GM19468 (cell line): ENCODE measurements around the gene SMG9.
A peak's percentile ranks its signal among the peaks of the same experiment; 100 is the strongest.
"Not testable (repeated sequence)": the region's sequence is repeated elsewhere in the genome, so short reads cannot be mapped to it uniquely, and the experiment has no call there.

Source experiments
- ATAC-seq: cut with Tn5 transposase; IDR thresholded peaks from one replicate; pipeline ENCODE4 v1.9.1; 2021; ENCODE audit warnings: mild to moderate bottlenecking, moderate library complexity, moderate number of reproducible peaks; ENCODE audit not compliant: unreplicated experiment; ENCODE audit errors: extremely low read depth

Gene SMG9

GRCh38 chr19:43780706-43781525 is 26.2 kb upstream of the SMG9 start, which contains the start of gene KCNN4:
KCNN4 (minus strand) TSS chr19:43780973; CDS start chr19:43780861, 112 bp downstream.
- ATAC-seq: no peak

GRCh38 chr19:43779820-43780219 is 25.1 kb upstream of the SMG9 start:
- no peak for ATAC-seq

GRCh38 chr19:43779147-43779819 is 24.5 kb upstream of the SMG9 start:
- ATAC-seq: no peak

- no peak for ATAC-seq
Measured at GRCh38 chr19:43778651-43779050, 23.9 kb upstream of the SMG9 start.

- ATAC-seq: no peak
Measured at GRCh38 chr19:43777163-43777695, 22.5 kb upstream of the SMG9 start.

GRCh38 chr19:43776286-43776685 is 21.5 kb upstream of the SMG9 start:
- ATAC-seq: no peak

GRCh38 chr19:43775299-43775890 is 20.6 kb upstream of the SMG9 start:
- ATAC-seq: no peak

DNA sequence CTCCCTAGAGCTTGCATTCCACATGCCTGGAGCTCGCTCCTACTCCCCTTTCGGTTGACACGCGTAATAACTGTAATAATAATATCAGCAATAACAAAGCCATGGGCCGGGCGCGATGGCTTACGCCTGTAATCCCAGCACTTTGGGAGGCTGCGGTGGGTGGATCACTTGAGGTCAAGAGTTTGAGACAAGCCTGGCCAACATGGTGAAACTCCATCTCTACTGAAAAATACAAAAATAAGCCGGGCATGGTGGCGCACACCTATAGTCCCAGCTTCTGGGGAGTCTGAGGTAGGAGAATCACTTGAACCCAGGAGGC is 20.1 kb upstream of the SMG9 start:
- not testable (repeated sequence) for ATAC-seq

- ATAC-seq: no peak
Measured at GRCh38 chr19:43774103-43774939, 19.6 kb upstream of the SMG9 start.

DNA sequence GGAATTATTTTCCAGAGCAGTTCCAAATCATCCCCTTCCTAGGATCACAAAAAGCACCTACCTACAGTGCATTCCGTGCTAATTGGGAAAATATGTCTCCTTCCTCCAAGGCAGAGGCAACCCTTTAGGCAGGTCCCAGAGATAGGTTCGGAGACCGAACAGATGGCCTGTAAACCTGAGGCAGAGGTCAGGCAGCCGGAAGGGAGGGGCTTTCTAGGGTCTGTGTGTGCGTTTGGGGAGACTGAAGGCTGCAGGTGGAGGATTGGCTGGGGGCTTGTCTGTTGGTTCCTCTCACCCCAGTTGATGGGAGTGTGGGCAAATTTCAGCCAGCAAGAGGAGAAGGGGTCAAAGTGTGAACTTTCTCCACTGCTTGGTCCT is 19.0 kb upstream of the SMG9 start:
- no peak for ATAC-seq

DNA sequence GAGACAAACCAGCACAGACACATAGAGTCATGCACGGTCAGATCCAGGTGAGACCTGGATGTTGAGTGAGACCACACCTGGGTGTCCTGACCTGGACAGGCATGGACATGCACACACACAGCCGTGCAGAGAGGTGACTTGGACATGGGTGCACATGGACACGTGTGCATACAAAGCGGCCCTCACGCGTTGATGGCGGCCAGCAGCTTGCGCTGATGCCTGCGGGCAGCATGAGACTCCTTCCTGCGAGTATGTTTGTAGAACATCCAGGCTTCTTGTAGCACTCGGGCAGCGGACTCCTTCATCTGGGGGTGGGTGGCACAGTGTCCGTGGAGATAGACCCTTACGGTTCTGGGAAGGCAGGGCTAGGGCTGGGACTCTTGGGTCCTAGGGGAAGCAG is 14.5 kb upstream of the SMG9 start:
- ATAC-seq: no peak

DNA sequence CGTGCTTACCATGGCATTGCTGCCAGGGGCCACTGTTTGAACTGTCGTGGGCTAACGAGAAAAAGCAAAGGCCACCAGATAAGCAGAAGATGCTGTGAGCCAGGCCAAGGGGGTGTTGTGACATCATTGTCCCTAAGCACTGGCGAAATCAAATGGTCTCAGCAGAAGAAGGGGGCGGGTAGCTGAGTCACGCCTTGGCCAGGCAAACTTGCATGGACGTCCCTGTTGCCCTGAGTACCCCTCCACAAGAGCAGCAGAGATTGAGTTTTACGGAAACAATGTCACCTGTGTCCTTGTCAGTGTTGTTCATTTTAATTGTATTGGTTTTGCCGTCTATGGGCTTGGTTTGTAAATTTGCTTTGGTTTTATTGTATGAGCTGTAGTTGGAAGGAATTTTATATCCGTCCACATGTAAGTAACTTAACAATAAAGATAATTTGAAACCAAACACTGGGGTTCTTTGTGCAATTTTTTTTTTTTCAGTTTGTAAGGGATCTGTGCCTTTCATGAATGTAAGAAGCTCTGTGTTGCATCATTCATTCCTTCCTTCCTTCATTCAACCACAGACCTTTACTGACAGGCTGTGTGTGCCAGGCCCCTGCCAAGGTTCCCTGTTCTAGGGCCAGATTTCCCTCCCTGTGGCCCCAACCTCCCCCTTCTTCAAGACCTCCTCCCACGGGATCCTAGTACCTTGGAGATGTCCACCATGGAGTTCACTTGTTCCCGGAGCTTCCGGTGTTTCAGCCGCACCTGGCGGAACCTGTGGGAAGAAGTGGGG is 13.7 kb upstream of the SMG9 start:
- no peak for ATAC-seq

DNA sequence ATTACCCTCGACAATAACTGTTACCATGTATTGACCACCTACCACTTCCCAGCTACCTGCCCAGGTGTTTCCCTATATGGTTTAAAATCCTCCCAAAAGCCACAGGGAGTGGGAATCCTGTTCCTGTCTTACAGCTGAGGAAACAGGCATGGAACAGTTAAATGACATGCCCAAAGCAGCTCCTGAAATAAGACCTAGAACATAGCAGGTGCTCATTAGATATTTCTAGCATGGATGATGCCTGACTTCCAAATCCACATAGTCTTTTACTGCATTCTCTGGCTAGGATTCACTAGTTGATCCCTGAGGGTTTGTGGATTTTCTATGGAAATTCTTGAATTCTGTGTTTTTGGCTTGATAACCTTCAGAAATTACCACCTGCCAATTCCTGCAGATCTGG is 13.1 kb upstream of the SMG9 start:
- ATAC-seq: no peak

- ATAC-seq: no peak
Measured at GRCh38 chr19:43767316-43767715, 12.6 kb upstream of the SMG9 start.

DNA sequence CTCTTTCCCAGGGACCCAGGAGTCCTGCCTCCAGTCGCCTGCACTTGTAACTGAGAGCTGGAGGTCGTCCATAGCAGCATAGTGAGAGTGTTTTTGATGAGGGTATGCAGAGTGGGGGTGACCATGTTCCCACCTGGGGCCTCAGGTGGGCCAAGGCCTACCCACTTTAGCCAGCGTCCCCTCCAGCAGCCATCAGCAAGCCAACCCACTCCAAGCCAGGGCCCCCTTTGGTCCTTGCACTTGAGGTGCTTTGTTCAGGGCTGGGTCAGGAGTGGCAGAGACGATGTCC is 11.9 kb upstream of the SMG9 start:
- ATAC-seq: no peak

GRCh38 chr19:43765109-43765876 is 10.5 kb upstream of the SMG9 start:
- ATAC-seq: peak; percentile 49

GRCh38 chr19:43764684-43765083 is 9.9 kb upstream of the SMG9 start:
- ATAC-seq: not testable (repeated sequence)

GRCh38 chr19:43763473-43763939 is 8.7 kb upstream of the SMG9 start:
- ATAC-seq: no peak

DNA sequence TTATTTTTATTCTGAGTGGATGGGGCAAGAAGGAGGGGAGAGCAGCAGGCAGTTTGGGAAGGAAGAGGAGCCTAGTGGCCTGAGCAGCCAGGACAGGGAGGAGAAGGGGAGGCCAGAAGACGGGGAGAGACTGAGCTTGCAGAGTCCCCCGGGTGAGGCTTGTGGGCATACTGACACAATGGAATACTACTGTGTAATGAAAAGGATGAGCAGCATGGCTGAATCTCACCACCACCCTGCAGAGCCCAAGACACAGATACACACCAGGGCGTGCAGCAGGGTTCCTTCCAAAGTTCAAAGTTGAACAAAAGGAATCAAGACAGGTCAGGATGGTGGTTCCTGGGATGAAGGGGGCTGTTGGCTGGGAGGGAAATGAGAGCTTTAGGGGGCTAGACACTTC is 8.1 kb upstream of the SMG9 start:
- ATAC-seq: no peak
